H9 (cell line): ENCODE measurements around the gene MS4A14. TPM values are rescaled to one million over a fixed set of nuclear protein-coding genes. Genes with fewer than 3 reads are reported as not detected.

ENCODE experiments used
- DNase-seq: peaks from one replicate; pipeline ENCODE4 v3.0.0-alpha.2; 2017
- H2AFZ ChIP-seq: one replicate; pipeline ENCODE4 v1.6.1; 2013; ENCODE audit warnings: mild to moderate bottlenecking, low read length, control low read depth, moderate library complexity
- H2AK5ac ChIP-seq: 2 replicates; pipeline ENCODE4 v1.6.1; 2013; ENCODE audit warnings: low read length, control low read depth, mixed read lengths; ENCODE audit not compliant: insufficient read length
- H2BK120ac ChIP-seq: one replicate; pipeline ENCODE4 v1.6.1; 2013; ENCODE audit warnings: low read depth, mild to moderate bottlenecking, low read length, control low read depth, inconsistent platforms; ENCODE audit not compliant: poor library complexity, severe bottlenecking
- H2BK12ac ChIP-seq: 2 replicates; pipeline ENCODE4 v1.6.1; 2013; ENCODE audit warnings: low read length, control low read depth, mixed read lengths, low read depth; ENCODE audit not compliant: insufficient read length
- H2BK15ac ChIP-seq: 2 replicates; pipeline ENCODE4 v1.6.1; 2013; ENCODE audit warnings: low read depth, low read length, control low read depth
- H2BK20ac ChIP-seq: one replicate; pipeline ENCODE4 v1.6.1; 2013; ENCODE audit warnings: low read depth, mild to moderate bottlenecking, low read length, control low read depth, inconsistent platforms; ENCODE audit not compliant: poor library complexity, severe bottlenecking
- H2BK5ac ChIP-seq: 2 replicates; pipeline ENCODE4 v1.6.1; 2013; ENCODE audit warnings: low read length, control low read depth, mixed read lengths; ENCODE audit not compliant: insufficient read length
- H3K14ac ChIP-seq: 2 replicates; pipeline ENCODE4 v1.6.1; 2013; ENCODE audit warnings: low read length, control low read depth; ENCODE audit not compliant: insufficient read depth
- H3K18ac ChIP-seq: 2 replicates; pipeline ENCODE4 v1.6.1; 2013; ENCODE audit warnings: low read depth, mild to moderate bottlenecking, mixed read lengths, low read length, control low read depth; ENCODE audit not compliant: insufficient read length
- H3K23ac ChIP-seq: 2 replicates; pipeline ENCODE4 v1.6.1; 2013; ENCODE audit warnings: low read length, control low read depth, mixed read lengths, low read depth; ENCODE audit not compliant: insufficient read length
- H3K23me2 ChIP-seq: 2 replicates; pipeline ENCODE4 v1.6.1; 2013; ENCODE audit warnings: low read depth, mild to moderate bottlenecking, mixed read lengths, low read length, control low read depth; ENCODE audit not compliant: insufficient read length, poor library complexity, severe bottlenecking
- H3K27ac ChIP-seq: 2 replicates; pipeline ENCODE4 v1.5.1; 2013; ENCODE audit warnings: low read length, control low read depth, mixed read lengths, low read depth; ENCODE audit not compliant: insufficient read length
- H3K27me3 ChIP-seq: 2 replicates; pipeline ENCODE4 v1.6.1; 2013; ENCODE audit warnings: low read length, control low read depth, inconsistent platforms; ENCODE audit not compliant: insufficient read depth
- H3K4ac ChIP-seq: 2 replicates; pipeline ENCODE4 v1.6.1; 2013; ENCODE audit warnings: low read depth, mild to moderate bottlenecking, control low read depth, inconsistent platforms, low read length, moderate library complexity
- H3K4me1 ChIP-seq: 2 replicates; pipeline ENCODE4 v1.6.1; 2013; ENCODE audit warnings: low read length, control low read depth, inconsistent platforms; ENCODE audit not compliant: insufficient read depth
- H3K4me2 ChIP-seq: 2 replicates; pipeline ENCODE4 v1.6.1; 2013; ENCODE audit warnings: low read length, control low read depth, mixed read lengths; ENCODE audit not compliant: insufficient read length, insufficient read depth
- H3K56ac ChIP-seq: 2 replicates; pipeline ENCODE4 v1.6.1; 2013; ENCODE audit warnings: low read depth, mild to moderate bottlenecking, mixed read lengths, low read length, control low read depth; ENCODE audit not compliant: insufficient read length
- H3K79me1 ChIP-seq: 2 replicates; pipeline ENCODE4 v1.6.1; 2013; ENCODE audit warnings: low read depth, mild to moderate bottlenecking, moderate library complexity, low read length, control low read depth, inconsistent platforms; ENCODE audit not compliant: insufficient read depth, poor library complexity, severe bottlenecking
- H3K79me2 ChIP-seq: 2 replicates; pipeline ENCODE4 v1.6.1; 2013; ENCODE audit warnings: low read length, control low read depth, inconsistent platforms; ENCODE audit not compliant: insufficient read depth
- H3K9ac ChIP-seq: 2 replicates; pipeline ENCODE4 v1.6.1; 2013; ENCODE audit warnings: low read length, control low read depth, mixed read lengths; ENCODE audit not compliant: insufficient read length; ENCODE audit errors: extremely low read depth
- H3K9me3 ChIP-seq: one replicate; pipeline ENCODE4 v1.6.1; 2013; ENCODE audit warnings: low read depth, low read length, inconsistent platforms; ENCODE audit not compliant: control insufficient read depth
- H3T11ph ChIP-seq: one replicate; pipeline ENCODE4 v1.6.1; 2013; ENCODE audit warnings: mild to moderate bottlenecking, low read length, control low read depth, inconsistent platforms
- H4K20me1 ChIP-seq: one replicate; pipeline ENCODE4 v1.6.1; 2013; ENCODE audit not compliant: control insufficient read depth, insufficient read length, insufficient read depth
- H4K5ac ChIP-seq: 2 replicates; pipeline ENCODE4 v1.6.1; 2013; ENCODE audit warnings: low read depth, mild to moderate bottlenecking, mixed read lengths, low read length, control low read depth; ENCODE audit not compliant: insufficient read length
- H4K8ac ChIP-seq: replicated peaks from 2 replicates; pipeline ENCODE4 v1.6.1; 2013; ENCODE audit warnings: low read length, control low read depth, mixed read lengths, low read depth; ENCODE audit not compliant: insufficient read length
- H4K91ac ChIP-seq: 2 replicates; pipeline ENCODE4 v1.6.1; 2013; ENCODE audit warnings: low read depth, mild to moderate bottlenecking, moderate library complexity, mixed read lengths, low read length, control low read depth; ENCODE audit not compliant: insufficient read length
- H3K27ac Mint-ChIP-seq, 3 experiments: 2 replicates in 2 of 3; 3 replicates in 1 of 3; pipeline ENCODE4 v1.8.0; 2020 to 2021; ENCODE audit warnings: mixed read lengths in 3 of 3, mild to moderate bottlenecking in 1 of 3, moderate library complexity in 1 of 3
- H3K27me3 Mint-ChIP-seq: 2 replicates; pipeline ENCODE4 v1.8.0; 2021; ENCODE audit warnings: low read depth, mild to moderate bottlenecking, moderate library complexity, mixed read lengths
- H3K36me3 Mint-ChIP-seq, 3 experiments: 2 replicates in 2 of 3; 3 replicates in 1 of 3; pipeline ENCODE4 v1.8.0; 2020 to 2021; ENCODE audit warnings: low read depth in 3 of 3, mixed read lengths in 3 of 3; ENCODE audit not compliant: insufficient read depth in 1 of 3
- H3K4me1 Mint-ChIP-seq, 2 experiments: 2 replicates each; pipeline ENCODE4 v1.8.0; 2020; ENCODE audit warnings: mixed read lengths in 2 of 2
- H3K4me3 Mint-ChIP-seq, 2 experiments: 2 replicates in 1 of 2; 3 replicates in 1 of 2; pipeline ENCODE4 v1.8.0; 2020 to 2021; ENCODE audit warnings: mild to moderate bottlenecking in 2 of 2, mixed read lengths in 2 of 2, moderate library complexity in 1 of 2
- H3K9me3 Mint-ChIP-seq, 2 experiments: 2 replicates in 1 of 2; 3 replicates in 1 of 2; pipeline ENCODE4 v1.8.0; 2020; ENCODE audit warnings: mild to moderate bottlenecking in 2 of 2, mixed read lengths in 2 of 2, moderate library complexity in 1 of 2
- CTCF ChIP-seq: fragments of 200-600 bp; sonication (generic); conservative IDR thresholded peaks from 3 replicates; pipeline ENCODE4 v1.8.0; 2021; ENCODE audit warnings: antibody characterized with exemption, mild to moderate bottlenecking
- total RNA-seq: library from RNA; stranded (reverse); gene quantifications from 2 replicates; pipeline ENCODE4 v1.2.1, GENCODE V29; 2021

The MS4A14 gene
- total RNA-seq, 1 experiment from 2014 or later: not detected

GRCh38 chr11:60447070-60447469, 50.8 kb downstream of the MS4A14 start:
- no peak overlapping the region for H3K23ac ChIP-seq
- no peak overlapping the region for H2BK120ac ChIP-seq
- no peak overlapping the region for H2AK5ac ChIP-seq
- no peak overlapping the region for H3K56ac ChIP-seq
- H2BK20ac ChIP-seq: no peak overlapping the region
- peaks cover 22% of the 10 kb centered on the region for H3K27me3 Mint-ChIP-seq
- no peaks in the 10 kb centered on the region for H3K9me3 ChIP-seq
- H3K79me2 ChIP-seq: no peaks in the 10 kb centered on the region
- H3K36me3 Mint-ChIP-seq: peaks cover 3 to 9% (median 7%) of the 10 kb centered on the region in 3 experiments; a peak in 6 of 7 replicates
- H3T11ph ChIP-seq: no peak overlapping the region
- H3K9me3 Mint-ChIP-seq: peaks cover 14 to 16% of the 10 kb centered on the region in 2 experiments
- no peaks in the 10 kb centered on the region for H3K4me1 ChIP-seq
- no peak overlapping the region for H3K9ac ChIP-seq
- H4K8ac ChIP-seq: no peak overlapping the region
- H3K4me2 ChIP-seq: no peak overlapping the region
- no peak overlapping the region for H4K91ac ChIP-seq
- no peak overlapping the region for H3K18ac ChIP-seq
- H2BK5ac ChIP-seq: no peak overlapping the region
- no peaks in the 10 kb centered on the region for H3K4me1 Mint-ChIP-seq
- H2BK12ac ChIP-seq: no peak overlapping the region
- no peak overlapping the region for H2AFZ ChIP-seq
- TF ChIP-seq CTCF: no peak
- H4K20me1 ChIP-seq: no peaks in the 10 kb centered on the region
- H3K4me3 Mint-ChIP-seq: no peak overlapping the region
- no peak overlapping the region for H3K14ac ChIP-seq
- no peak overlapping the region for H3K4ac ChIP-seq
- H3K27ac ChIP-seq: no peak overlapping the region
- no peak overlapping the region for H2BK15ac ChIP-seq
- DNase-seq: no peak
- H4K5ac ChIP-seq: no peak overlapping the region
- no peaks in the 10 kb centered on the region for H3K27me3 ChIP-seq
- no peak overlapping the region for H3K27ac Mint-ChIP-seq
- no peaks in the 10 kb centered on the region for H3K23me2 ChIP-seq
- no peaks in the 10 kb centered on the region for H3K79me1 ChIP-seq
